ENCODE measurements around the gene BTBD1.

Gene BTBD1

GRCh38 chr15:83102346-83102745 is 35.3 kb upstream of the BTBD1 start:
- no peak overlapping the region for H3K27ac ChIP-seq
- no peak for TF ChIP-seq CTCF (IDR thresholded peaks at IDR 0.05)
- H3K4me1 ChIP-seq (ENCODE audit: control insufficient read depth in 1 of 2, insufficient read depth in 1 of 2, low read depth in 1 of 2, low read length in 1 of 2), result peaks cover 5 to 6% of the 10 kb centered on the region in 2 experiments
- H3K27me3 ChIP-seq, result peaks cover 8% of the 10 kb centered on the region
- no peak overlapping the region for H3K4me3 ChIP-seq (ENCODE audit: low read depth in 1 of 2, low read length in 1 of 2)
- no peaks in the 10 kb centered on the region for H3K9me3 ChIP-seq
- H3K36me3 ChIP-seq, result no peaks in the 10 kb centered on the region

- H3K36me3 ChIP-seq, result no peaks in the 10 kb centered on the region
- no peak for TF ChIP-seq CTCF (IDR thresholded peaks at IDR 0.05)
- H3K27ac ChIP-seq, result no peak overlapping the region
- H3K4me1 ChIP-seq (ENCODE audit: control insufficient read depth in 1 of 2, insufficient read depth in 1 of 2, low read depth in 1 of 2, low read length in 1 of 2), result no peaks in the 10 kb centered on the region
- H3K9me3 ChIP-seq, result no peaks in the 10 kb centered on the region
- H3K27me3 ChIP-seq, result peaks cover 12% of the 10 kb centered on the region
- H3K4me3 ChIP-seq (ENCODE audit: low read depth in 1 of 2, low read length in 1 of 2), result no peak overlapping the region
Measured at GRCh38 chr15:83100097-83100646, 33.1 kb upstream of the BTBD1 start.

GRCh38 chr15:83099290-83099689 is 32.2 kb upstream of the BTBD1 start:
- no peak for TF ChIP-seq CTCF (IDR thresholded peaks at IDR 0.05)
- H3K36me3 ChIP-seq, result no peaks in the 10 kb centered on the region
- H3K4me1 ChIP-seq (ENCODE audit: control insufficient read depth in 1 of 2, insufficient read depth in 1 of 2, low read depth in 1 of 2, low read length in 1 of 2), result no peaks in the 10 kb centered on the region
- no peak overlapping the region for H3K27ac ChIP-seq
- peaks cover 12% of the 10 kb centered on the region for H3K27me3 ChIP-seq
- H3K9me3 ChIP-seq, result no peaks in the 10 kb centered on the region
- H3K4me3 ChIP-seq (ENCODE audit: low read depth in 1 of 2, low read length in 1 of 2), result no peak overlapping the region

- no peaks in the 10 kb centered on the region for H3K4me1 ChIP-seq (ENCODE audit: control insufficient read depth in 1 of 2, insufficient read depth in 1 of 2, low read depth in 1 of 2, low read length in 1 of 2)
- TF ChIP-seq CTCF (IDR thresholded peaks at IDR 0.05), result no peak
- no peaks in the 10 kb centered on the region for H3K9me3 ChIP-seq
- H3K4me3 ChIP-seq (ENCODE audit: low read depth in 1 of 2, low read length in 1 of 2), result no peak overlapping the region
- H3K27me3 ChIP-seq, result peaks cover 12% of the 10 kb centered on the region
- H3K36me3 ChIP-seq, result no peaks in the 10 kb centered on the region
- no peak overlapping the region for H3K27ac ChIP-seq
Measured at GRCh38 chr15:83098079-83098478, 31.0 kb upstream of the BTBD1 start.

- Histone ChIP-seq H3K27ac (no peak overlapping the region), H3K27me3 (peaks cover 12% of the 10 kb centered on the region), H3K4me3 (ENCODE audit: low read depth in 1 of 2, low read length in 1 of 2) (no peak overlapping the region), H3K9me3 (no peaks in the 10 kb centered on the region), H3K36me3 (no peaks in the 10 kb centered on the region), H3K4me1 (ENCODE audit: control insufficient read depth in 1 of 2, insufficient read depth in 1 of 2, low read depth in 1 of 2, low read length in 1 of 2) (peaks cover 0 to 4% of the 10 kb centered on the region in 2 experiments)
- TF ChIP-seq CTCF (IDR thresholded peaks at IDR 0.05), result no peak
Measured at GRCh38 chr15:83094583-83094982, 27.5 kb upstream of the BTBD1 start.
